ENCODE measurements around the gene SPATA13.

- TF ChIP-seq CTCF (IDR thresholded peaks at IDR 0.05; ENCODE audit: extremely low read depth in 1 of 2, insufficient read depth in 1 of 2, low read depth in 1 of 2, low read length in 2 of 2) (no peak), MYC (IDR thresholded peaks at IDR 0.05; ENCODE audit: low read depth, low read length) (no peak), POLR2A (IDR thresholded peaks at IDR 0.05; ENCODE audit: low read depth, low read length) (no peak)
These were observed 43.3 kb downstream of the SPATA13 start for GRCh38 chr13:24203811-24204210.

All from endothelial cell of umbilical vein (primary cell).